ENCODE data around the gene CALN1. TPM values are rescaled to one million over a fixed set of nuclear protein-coding genes. Genes with fewer than 3 reads are reported as not detected.

Gene CALN1
- total RNA-seq, 2 donors from 2014 or later: 4.3 to 6.9 TPM

GRCh38 chr7:72028267-72028666 is 383.9 kb downstream of the CALN1 start:
- peaks cover 15% of the 10 kb centered on the region for H3K9me3 ChIP-seq (ENCODE audit: control insufficient read depth, low read length)
- Mint-ChIP-seq H3K27ac (no peak overlapping the region), H3K27me3 (ENCODE audit: insufficient read depth) (no peaks in the 10 kb centered on the region), H3K36me3 (ENCODE audit: low read depth) (peaks cover 2% of the 10 kb centered on the region), H3K4me1 (no peaks in the 10 kb centered on the region), H3K4me3 (no peak overlapping the region), H3K9me3 (peaks cover 15% of the 10 kb centered on the region)
- WGBS, 2 experiments (ENCODE audit: insufficient coverage in 1 of 2, insufficient read length in 1 of 2): 93 to 94% methylated on average over 5 to 6 of the region's 6 CpGs
- no peak for DNase-seq
- no peak overlapping the region for H3K4me3 ChIP-seq (ENCODE audit: low read length)
- TF ChIP-seq CTCF (conservative IDR thresholded peaks at IDR 0.05): no peak
- no peak overlapping the region for H3K27ac ChIP-seq (ENCODE audit: low read depth, low read length)
- no peaks in the 10 kb centered on the region for H3K4me1 ChIP-seq (ENCODE audit: control insufficient read depth, insufficient read depth, low read length)
- no peaks in the 10 kb centered on the region for H3K27me3 ChIP-seq (ENCODE audit: control insufficient read depth, insufficient read depth, low read length, poor library complexity, severe bottlenecking)
- H3K9ac ChIP-seq (ENCODE audit: extremely low read depth, low read length, poor library complexity, severe bottlenecking): no peak overlapping the region
- no peaks in the 10 kb centered on the region for H3K36me3 ChIP-seq (ENCODE audit: control insufficient read depth, insufficient read depth, low read length)

- no peaks in the 10 kb centered on the region for H3K27me3 ChIP-seq (ENCODE audit: control insufficient read depth, insufficient read depth, low read length, poor library complexity, severe bottlenecking)
- no peak for TF ChIP-seq CTCF (conservative IDR thresholded peaks at IDR 0.05)
- 93% methylated on average over 2 to 3 of the region's 3 CpGs for WGBS, 2 experiments (ENCODE audit: insufficient coverage in 1 of 2, insufficient read length in 1 of 2)
- no peak overlapping the region for H3K27ac ChIP-seq (ENCODE audit: low read depth, low read length)
- no peaks in the 10 kb centered on the region for H3K4me1 Mint-ChIP-seq
- no peak overlapping the region for H3K4me3 Mint-ChIP-seq
- no peak overlapping the region for H3K9ac ChIP-seq (ENCODE audit: extremely low read depth, low read length, poor library complexity, severe bottlenecking)
- no peaks in the 10 kb centered on the region for H3K27me3 Mint-ChIP-seq (ENCODE audit: insufficient read depth)
- H3K9me3 ChIP-seq (ENCODE audit: control insufficient read depth, low read length): peaks cover 15% of the 10 kb centered on the region
- H3K9me3 Mint-ChIP-seq: peaks cover 15% of the 10 kb centered on the region
- no peaks in the 10 kb centered on the region for H3K36me3 ChIP-seq (ENCODE audit: control insufficient read depth, insufficient read depth, low read length)
- H3K36me3 Mint-ChIP-seq (ENCODE audit: low read depth): peaks cover 2% of the 10 kb centered on the region
- H3K27ac Mint-ChIP-seq: no peak overlapping the region
- DNase-seq: no peak
- no peak overlapping the region for H3K4me3 ChIP-seq (ENCODE audit: low read length)
- no peaks in the 10 kb centered on the region for H3K4me1 ChIP-seq (ENCODE audit: control insufficient read depth, insufficient read depth, low read length)
These were observed 386.7 kb downstream of the CALN1 start for GRCh38 chr7:72025381-72025960.

- Mint-ChIP-seq H3K27me3 (ENCODE audit: insufficient read depth) (no peaks in the 10 kb centered on the region), H3K4me1 (no peaks in the 10 kb centered on the region), H3K4me3 (no peak overlapping the region), H3K27ac (no peak overlapping the region), H3K9me3 (peaks cover 6% of the 10 kb centered on the region), H3K36me3 (ENCODE audit: low read depth) (no peaks in the 10 kb centered on the region)
- Histone ChIP-seq H3K4me1 (ENCODE audit: control insufficient read depth, insufficient read depth, low read length) (no peaks in the 10 kb centered on the region), H3K27ac (ENCODE audit: low read depth, low read length) (no peak overlapping the region), H3K4me3 (ENCODE audit: low read length) (no peak overlapping the region), H3K36me3 (ENCODE audit: control insufficient read depth, insufficient read depth, low read length) (no peaks in the 10 kb centered on the region), H3K9me3 (ENCODE audit: control insufficient read depth, low read length) (peaks cover 5% of the 10 kb centered on the region), H3K27me3 (ENCODE audit: control insufficient read depth, insufficient read depth, low read length, poor library complexity, severe bottlenecking) (no peaks in the 10 kb centered on the region), H3K9ac (ENCODE audit: extremely low read depth, low read length, poor library complexity, severe bottlenecking) (no peak overlapping the region)
- DNase-seq: no peak
- no peak for TF ChIP-seq CTCF (conservative IDR thresholded peaks at IDR 0.05)
- WGBS, 2 experiments (ENCODE audit: insufficient coverage in 1 of 2, insufficient read length in 1 of 2): 95 to 97% methylated on average over 4 of the region's 4 CpGs
These were observed 388.2 kb downstream of the CALN1 start for GRCh38 chr7:72023926-72024325.

All from endodermal cell (in vitro differentiated cells).